CD4-positive, alpha-beta T cell treated with Interleukin-2 at 100 ng/mL for 4 hours (primary cell): ENCODE results near the gene PHOX2A.
"Not testable (repeated sequence)": the region's sequence is repeated elsewhere in the genome, so short reads cannot be mapped to it uniquely, and the experiment has no call there.

ENCODE experiments used
- DNase-seq: peaks from one replicate; pipeline ENCODE4 v3.0.0-alpha.2; 2020; ENCODE audit warnings: low spot score

The PHOX2A gene

DNA sequence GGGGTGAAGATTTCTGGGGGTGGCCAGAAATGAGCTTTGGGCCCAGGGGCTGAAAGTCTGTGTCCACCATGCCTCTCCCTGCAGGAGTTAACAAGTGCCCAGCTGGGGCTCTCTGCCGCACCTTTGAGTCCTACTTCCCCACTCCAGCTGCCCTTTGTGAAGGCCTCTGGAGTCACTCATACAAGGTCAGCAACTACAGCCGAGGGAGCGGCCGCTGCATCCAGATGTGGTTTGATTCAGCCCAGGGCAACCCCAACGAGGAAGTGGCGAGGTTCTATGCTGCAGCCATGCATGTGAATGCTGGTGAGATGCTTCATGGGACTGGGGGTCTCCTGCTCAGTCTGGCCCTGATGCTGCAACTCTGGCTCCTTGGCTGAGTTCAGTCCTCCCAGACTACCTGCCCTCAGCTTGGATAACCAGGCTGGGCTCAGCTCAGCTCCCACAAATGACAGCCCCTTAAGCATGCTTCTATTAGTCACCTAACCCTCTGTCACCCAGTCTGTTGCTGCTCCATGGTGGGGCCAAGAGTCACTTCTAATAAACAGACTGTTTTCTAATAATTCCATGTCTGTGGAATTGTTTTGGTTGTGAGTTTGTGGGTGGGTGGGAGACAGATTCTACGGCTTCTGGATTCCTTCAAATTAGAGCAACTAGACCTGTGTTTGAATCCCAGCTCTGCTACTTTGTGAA lies 22.4 kb downstream of the PHOX2A start:
- DNase-seq: no peak

GRCh38 chr11:72220696-72221363 lies 23.1 kb downstream of the PHOX2A start:
- no peak for DNase-seq

- no peak for DNase-seq
Observed at GRCh38 chr11:72218251-72218745, 25.7 kb downstream of the PHOX2A start.

GRCh38 chr11:72217841-72218240 lies 26.1 kb downstream of the PHOX2A start:
- DNase-seq: no peak

GRCh38 chr11:72216638-72217037 lies 27.3 kb downstream of the PHOX2A start, which contains the start of gene FOLR2:
TSS of gene FOLR2 (plus strand) at chr11:72216794. CDS start at chr11:72218585, 1,791 bp downstream.
- DNase-seq: no peak

GRCh38 chr11:72209101-72209500 lies 34.9 kb downstream of the PHOX2A start:
- DNase-seq: no peak

DNA sequence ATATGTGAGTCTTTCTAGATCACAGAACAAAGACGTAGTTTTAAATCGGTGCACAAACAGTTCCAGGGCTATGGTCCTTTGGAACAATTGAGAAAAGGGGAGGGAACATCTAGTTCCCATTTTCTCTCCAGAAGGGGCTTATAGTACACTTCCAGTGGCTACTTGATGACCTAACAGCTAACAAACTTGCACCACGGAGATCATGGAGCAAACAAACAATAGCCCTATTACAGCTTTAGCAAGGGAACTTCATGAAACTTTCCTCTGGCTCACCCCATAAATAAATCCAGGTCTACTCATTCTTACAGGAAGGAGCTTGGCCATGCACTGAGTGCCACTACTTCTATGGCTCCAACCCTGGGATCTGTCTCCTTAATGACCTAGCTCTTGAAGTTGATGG lies 35.7 kb downstream of the PHOX2A start:
- no peak for DNase-seq

DNA sequence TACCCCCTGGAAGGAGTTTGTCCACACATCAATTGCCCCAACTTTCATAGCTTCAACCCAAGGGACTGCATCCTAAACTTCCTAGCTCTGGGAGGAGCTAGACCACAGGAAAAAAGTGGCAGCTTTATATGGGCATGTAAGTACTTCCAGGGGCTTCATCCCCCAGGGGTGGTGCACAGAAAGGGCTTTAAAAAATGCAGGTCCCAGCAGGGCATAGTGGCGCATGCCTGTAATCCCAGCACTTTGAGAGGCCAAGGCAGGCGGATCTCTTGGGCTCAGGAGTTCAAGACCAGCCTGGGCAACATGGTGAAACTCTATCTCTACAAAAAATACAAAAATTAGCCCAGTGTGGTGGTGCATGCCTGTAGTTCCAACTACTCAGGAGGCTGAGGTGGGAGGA lies 37.2 kb downstream of the PHOX2A start:
- not testable (repeated sequence) for DNase-seq

DNA sequence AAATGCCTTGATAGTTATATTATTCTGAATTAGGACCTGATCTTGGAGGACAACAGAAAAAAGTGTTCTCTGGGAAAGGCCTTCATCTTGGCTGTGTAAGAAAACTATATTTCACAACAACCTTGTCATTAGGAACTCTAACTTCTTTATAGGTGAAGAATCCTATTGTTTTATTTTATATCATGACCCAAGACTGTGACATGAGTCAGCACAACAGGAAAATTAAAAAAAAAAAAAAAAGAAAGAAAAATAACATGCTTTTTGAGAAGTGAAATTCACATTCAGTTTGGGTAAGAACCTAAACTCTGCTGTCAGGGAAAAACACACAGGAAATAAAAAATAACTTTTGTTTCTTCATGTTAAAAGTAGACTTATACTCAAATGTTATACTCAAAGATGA lies 39.1 kb downstream of the PHOX2A start:
- no peak for DNase-seq

DNA sequence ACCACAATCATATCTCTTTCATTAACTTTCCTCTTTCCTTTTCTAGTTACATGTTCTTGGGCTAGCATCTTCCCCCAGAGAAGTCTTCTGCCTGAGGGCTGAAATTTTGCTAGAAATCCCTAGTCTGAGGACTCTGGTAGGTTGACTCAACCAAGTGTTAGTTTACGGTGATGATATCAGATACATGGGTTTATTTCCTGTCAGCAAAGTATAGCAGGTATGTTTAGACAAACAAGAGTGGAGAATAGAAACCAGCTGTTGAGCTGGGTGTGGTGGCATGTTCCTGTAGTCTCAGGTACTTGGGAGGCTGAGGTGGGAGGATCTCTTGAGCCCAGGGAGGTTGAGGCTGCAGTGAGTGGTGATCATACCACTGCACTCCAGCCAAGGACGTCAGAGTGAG lies 40.8 kb downstream of the PHOX2A start:
- no peak for DNase-seq

DNA sequence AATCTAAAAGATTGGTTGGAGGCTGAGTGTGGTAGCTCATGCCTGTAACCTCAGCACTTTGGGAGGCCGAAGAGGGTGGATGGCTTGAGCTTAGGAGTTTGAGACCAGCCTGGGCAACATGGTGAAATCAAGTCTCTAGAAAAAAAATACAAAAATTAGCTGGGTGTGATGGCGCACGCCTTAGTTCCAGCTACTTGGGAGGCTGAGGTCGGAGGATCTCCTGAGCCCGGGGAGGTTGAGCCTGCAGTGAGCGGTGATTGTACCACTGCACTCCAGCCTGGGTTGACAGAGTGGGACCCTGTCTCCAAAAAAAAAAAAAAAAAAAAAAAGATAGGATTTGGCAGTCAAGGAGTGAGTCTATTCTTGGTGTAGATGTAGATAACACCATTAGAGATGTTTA lies 41.4 kb downstream of the PHOX2A start:
- DNase-seq: no peak

- not testable (repeated sequence) for DNase-seq
Observed at GRCh38 chr11:72201445-72201844, 42.5 kb downstream of the PHOX2A start.

DNA sequence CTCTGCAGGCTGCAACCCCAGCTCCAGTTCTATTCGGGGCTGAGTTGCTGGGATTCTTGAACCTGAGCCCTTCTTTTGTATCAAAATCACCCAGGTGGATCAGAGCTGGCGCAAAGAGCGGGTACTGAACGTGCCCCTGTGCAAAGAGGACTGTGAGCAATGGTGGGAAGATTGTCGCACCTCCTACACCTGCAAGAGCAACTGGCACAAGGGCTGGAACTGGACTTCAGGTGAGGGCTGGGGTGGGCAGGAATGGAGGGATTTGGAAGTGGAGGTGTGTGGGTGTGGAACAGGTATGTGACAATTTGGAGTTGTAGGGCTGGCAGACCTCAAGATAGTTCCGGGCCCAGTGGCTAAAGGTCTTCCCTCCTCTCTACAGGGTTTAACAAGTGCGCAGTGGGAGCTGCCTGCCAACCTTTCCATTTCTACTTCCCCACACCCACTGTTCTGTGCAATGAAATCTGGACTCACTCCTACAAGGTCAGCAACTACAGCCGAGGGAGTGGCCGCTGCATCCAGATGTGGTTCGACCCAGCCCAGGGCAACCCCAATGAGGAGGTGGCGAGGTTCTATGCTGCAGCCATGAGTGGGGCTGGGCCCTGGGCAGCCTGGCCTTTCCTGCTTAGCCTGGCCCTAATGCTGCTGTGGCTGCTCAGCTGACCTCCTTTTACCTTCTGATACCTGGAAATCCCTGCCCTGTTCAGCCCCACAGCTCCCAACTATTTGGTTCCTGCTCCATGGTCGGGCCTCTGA lies 48.3 kb downstream of the PHOX2A start:
- no peak for DNase-seq

DNA sequence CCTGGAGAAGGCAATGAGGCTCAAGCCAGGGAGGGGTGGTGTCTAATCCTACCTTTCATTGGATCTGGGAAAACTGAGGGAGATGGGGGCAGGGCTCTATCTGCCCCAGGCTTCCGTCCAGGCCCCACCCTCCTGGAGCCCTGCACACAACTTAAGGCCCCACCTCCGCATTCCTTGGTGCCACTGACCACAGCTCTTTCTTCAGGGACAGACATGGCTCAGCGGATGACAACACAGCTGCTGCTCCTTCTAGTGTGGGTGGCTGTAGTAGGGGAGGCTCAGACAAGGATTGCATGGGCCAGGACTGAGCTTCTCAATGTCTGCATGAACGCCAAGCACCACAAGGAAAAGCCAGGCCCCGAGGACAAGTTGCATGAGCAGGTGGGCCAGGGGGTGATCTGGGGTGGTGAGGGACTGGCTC lies 52.0 kb downstream of the PHOX2A start, which contains the start of gene FOLR1:
Gene FOLR1 (plus strand): TSS at position 180 of the 421 bp plus-strand sequence. CDS start 34 bp downstream, at position 214.
- no peak for DNase-seq

DNA sequence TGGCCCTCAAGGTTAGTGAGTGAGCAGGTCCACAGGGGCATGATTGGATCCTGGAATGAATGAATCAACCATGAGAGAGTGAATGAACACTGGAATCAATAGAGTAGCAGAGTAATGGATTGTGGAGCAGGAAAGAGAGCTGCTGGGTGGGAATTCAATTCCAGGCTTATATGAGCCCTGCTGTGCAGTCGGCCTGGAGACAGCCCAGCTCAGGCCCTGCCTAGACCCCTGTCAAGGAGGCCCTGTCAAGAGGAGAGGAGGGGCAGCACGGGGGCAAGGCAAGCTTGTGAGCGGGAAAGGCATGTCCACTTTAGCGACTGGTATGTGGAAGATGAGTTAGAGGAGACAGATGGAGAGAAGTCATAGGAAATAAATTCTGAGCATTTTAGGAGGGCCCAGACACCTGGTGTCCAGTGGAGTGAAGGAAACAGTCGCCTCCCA lies 53.3 kb downstream of the PHOX2A start:
- no peak for DNase-seq

DNA sequence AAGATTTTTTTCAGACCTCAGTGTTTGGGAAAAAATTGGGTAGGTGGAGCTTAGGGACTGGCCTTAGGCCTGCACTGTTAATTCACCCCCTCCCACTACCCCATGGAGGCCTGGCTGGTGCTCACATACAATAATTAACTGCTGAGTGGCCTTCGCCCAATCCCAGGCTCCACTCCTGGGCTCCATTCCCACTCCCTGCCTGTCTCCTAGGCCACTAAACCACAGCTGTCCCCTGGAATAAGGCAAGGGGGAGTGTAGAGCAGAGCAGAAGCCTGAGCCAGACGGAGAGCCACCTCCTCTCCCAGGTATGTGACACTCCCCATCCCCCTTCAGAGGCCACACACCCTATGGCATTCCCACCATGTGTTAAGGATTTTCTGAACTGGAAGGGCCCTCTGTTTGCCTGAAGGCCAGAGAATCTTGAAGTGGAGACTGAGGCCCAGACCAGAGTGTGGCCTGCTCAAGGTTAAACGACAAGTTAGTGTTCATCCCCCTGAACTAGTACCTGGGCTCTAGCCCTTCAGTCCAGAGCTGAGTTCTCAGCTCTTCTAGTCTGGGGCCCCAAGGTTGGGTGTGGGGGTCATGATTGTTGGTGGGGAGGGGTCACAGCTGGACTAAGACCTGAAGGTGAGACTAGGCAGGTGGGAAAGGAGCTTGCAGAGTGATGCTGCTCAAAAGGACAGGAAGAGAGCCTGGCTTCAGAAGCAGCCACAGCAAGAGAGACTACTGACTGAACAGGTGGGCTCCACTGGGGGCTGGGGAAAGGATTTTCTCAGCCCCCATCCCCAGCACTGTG lies 54.3 kb downstream of the PHOX2A start:
- DNase-seq: no peak
